ENCODE measurements around the gene VAV1.

The VAV1 gene, protein sequence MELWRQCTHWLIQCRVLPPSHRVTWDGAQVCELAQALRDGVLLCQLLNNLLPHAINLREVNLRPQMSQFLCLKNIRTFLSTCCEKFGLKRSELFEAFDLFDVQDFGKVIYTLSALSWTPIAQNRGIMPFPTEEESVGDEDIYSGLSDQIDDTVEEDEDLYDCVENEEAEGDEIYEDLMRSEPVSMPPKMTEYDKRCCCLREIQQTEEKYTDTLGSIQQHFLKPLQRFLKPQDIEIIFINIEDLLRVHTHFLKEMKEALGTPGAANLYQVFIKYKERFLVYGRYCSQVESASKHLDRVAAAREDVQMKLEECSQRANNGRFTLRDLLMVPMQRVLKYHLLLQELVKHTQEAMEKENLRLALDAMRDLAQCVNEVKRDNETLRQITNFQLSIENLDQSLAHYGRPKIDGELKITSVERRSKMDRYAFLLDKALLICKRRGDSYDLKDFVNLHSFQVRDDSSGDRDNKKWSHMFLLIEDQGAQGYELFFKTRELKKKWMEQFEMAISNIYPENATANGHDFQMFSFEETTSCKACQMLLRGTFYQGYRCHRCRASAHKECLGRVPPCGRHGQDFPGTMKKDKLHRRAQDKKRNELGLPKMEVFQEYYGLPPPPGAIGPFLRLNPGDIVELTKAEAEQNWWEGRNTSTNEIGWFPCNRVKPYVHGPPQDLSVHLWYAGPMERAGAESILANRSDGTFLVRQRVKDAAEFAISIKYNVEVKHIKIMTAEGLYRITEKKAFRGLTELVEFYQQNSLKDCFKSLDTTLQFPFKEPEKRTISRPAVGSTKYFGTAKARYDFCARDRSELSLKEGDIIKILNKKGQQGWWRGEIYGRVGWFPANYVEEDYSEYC

DNA sequence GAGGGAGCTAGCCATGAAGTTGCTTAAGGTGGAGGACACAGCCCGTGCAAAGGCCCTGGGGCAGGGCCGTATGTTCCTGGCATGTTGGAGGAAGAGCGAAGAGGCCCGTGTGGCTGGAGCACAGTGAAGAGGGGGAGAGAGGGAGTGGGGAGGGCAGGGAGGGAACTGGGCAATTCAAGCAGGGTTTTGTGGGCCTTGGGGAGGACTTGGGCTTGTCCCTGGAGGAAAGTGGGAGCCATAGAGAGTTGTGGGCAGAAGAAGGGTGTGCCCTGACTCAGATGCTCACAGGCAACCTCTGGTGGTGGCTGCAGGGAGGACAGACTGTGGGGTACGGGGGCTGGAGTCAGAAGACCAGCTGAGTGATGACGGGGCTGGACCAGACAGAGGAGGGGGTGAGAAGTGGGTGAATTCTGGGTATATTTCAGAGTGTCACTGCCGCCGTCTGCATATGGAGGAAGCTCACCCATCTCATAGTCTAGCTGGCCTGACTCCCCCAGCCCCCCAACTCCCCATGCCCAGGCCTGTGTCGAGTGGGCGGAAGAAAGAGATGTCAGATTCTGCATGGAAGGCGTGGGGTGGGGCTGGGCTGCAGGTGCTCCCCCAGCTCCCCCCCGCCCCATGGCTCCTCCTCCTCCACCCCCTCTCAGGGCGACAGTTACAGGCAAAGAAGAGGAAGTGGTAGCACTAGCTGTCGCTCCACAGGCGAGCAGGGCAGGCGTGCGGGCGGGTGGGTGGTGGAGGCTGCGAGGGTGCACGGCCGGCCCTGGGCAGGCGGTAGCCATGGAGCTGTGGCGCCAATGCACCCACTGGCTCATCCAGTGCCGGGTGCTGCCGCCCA lies at the start of gene VAV1:
Gene VAV1 (plus strand): TSS at position 681 of the 838 bp plus-strand sequence. CDS start 100 bp downstream, at position 781.
- DNase-seq: peak; percentile 62

DNA sequence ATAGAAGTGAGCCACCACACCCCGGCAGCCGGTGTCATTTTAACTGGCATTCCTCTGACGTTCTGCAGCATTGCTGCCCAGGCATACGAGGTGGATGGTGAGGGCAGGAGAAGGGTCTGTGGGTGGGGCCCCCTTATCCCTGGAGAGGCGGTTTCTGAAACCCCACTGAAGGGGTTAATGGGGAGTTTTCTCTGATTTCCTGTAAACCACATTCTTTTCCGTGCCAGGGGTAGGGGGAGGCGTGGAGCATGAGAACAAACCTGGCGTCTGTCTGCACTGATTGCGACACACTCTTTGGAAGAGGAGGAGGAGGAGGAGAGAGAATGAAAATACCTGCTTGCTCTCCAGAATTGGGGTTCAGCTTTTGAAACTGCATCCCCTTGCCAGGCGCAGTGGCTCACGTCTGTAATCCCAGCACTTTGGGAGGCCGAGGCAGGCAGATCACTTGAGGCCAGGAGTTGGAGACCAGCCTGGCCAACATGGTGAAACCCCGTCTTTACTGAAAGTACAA lies 49.3 kb upstream of the VAV1 start:
- DNase-seq: no peak

DNA sequence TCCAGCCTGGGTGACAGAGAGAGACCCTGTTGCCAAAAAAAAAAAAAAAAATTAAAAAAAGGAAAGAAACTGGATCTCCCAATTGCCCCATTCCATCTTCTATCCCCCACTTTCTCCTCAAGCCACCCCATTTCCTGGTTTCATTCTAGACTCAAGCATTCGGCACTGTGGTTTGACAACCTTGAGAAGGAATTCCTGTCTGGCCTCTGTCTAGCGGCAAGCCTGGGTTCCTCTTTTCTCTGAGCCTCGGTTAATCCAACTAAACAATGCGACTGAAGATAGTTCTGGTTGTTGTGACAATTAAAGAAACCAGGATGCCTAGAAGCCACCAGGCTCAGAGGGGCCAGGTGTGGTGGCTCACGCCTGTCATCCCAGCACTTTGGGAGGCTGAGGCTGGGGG lies 48.8 kb upstream of the VAV1 start:
- DNase-seq: no peak

DNA sequence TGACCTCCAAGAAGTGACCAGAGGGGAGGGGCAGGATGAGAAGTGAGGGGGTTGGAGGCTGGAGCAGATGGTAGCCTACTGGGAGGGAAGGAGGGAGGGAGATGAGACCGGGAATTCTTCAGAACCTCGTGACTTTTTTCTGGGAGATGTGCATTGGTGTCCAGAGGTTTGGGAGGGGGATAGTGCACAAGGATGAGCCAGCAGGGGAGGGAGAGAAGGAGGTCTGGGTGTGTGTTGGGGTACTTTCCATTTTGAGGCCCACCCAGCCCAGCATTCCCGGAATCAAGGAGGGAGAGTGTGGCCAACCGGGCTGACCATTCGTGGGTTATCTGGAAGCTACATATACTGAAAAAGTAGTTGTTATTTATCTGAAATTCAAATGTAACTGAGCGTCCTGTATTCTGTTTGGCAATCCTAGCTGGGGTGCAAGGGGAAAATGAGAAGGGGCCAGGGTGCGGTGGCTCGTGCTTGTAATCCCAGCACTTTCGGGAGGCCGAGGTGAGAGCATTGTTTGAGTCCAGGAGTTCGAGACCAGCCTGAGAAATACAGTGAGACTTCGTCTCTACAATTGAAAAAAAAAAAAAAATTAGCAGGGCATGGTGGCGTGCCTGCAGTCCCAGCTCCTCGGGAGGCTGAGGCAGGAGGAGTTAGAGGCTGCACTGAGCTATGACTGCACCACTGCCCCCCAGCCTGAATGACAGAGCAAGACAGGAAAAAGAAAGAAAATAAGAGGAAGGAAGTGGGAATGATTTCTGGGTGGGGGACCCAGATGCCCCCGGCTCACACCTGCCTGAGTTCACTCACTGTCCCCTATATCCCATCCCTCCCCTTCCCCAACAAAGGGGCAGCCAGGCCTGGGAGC lies 47.6 kb upstream of the VAV1 start:
- no peak for DNase-seq

DNA sequence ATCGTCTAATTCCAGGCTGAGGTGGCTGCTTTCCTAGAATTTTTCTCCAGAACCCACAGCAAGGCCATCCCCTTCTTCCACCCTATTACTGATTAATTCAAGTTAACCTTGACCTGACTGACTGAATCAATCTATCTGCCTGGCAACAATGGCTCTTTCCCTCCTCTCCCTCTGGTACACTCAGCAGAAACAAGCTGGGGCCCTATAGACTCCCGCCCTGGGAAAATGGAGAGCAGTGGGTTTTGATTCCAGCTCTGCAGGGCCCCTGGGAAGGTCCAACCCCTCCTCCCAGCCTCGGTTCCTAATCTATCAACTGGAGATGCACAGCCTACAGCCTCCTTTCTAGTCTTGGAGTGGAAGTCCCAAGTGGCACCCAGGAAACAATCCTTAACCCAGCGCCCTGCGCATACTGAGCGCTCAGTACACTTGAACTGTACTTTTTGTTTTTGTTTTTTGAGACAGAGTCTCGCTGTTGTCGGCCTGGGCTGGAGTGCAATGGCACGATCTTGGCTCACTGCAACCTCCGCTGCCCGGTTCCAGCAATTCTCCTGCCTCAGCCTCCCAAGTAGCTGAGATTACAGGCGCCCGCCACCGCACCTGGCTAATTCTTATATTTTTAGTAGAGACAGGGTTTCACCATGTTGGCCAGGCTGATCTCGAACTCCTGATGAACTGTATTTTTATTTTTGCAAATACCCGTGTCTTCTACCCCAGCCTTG lies 46.8 kb upstream of the VAV1 start:
- no peak for DNase-seq

DNA sequence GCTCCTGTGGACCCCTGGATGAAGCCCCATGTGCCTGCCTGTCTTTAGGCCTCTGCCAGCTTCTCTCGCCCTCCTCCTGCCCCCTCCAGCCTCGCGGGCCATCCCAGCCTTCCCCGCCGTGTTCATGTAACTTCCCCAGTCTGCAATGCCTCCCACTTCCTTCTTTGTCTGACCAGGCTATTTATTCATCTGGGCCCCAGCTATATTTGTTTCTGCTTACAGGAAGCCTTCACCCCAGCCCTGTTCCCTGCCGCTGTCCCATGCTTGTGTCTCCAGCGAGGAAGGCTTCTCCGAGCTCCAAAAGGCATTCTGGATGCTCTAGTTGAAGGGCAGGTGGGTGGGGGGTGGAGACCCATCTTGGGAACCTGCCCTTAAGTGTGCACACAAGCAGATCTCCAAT lies 44.2 kb upstream of the VAV1 start:
- no peak for DNase-seq

DNA sequence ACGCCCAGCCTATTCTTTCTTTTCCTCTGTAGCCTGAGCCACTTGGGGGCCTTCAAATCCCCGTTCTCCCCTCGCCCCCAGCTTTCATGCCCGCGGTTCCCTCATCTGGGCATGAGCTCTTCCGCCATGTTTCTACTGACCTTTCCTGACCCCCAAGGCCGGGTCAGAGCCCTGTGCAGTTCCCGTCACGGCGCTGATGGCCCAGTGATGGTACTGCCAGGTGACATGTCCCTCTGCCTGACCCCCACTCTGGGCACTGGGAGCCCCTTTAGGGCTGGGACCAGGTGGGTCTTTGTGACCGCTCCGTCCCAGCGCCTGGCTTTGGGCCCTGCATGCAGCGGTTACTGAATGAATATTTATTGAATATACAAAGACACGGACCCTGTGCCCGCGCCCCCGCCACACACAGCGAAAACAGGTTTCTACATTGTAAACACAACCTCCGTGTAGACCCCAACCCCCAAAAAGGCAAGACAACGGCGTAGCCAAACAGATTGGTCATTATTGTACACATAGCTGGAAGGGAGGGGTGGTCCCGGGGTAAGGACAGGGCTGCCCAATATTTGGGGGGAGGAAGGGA lies 42.8 kb upstream of the VAV1 start:
- no peak for DNase-seq

DNA sequence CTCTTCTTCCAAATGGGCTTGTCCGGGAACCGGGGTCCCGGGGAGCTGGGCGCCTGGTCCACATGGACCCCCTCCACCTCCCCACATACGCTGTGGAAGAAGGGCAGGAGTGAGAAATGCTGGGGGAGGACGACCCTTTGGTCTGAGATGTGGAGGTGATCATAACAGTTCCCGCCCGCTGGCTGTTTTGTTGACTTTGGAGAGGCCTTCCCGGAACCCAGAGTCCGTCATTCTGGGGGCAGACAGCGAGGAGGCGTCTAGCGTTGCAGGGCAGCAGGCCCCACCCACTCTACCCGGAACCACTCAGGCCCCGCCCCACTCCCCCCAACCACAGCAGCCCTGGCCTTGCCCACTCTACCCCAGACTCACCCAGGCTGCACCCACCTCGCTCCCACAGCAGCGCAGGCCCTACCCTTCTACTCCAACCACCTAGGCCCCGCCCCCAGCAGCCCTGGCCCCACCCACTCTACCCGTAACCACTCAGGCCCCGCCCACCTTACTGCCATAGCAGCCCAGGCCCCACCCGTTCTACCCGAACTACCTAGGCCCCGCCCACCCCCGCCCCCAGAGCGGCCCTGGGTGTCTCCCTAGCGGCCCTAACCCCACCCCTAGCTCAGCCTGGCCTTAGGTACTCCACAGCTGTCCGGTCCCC lies 42.2 kb upstream of the VAV1 start:
- DNase-seq: peak; percentile 67

DNA sequence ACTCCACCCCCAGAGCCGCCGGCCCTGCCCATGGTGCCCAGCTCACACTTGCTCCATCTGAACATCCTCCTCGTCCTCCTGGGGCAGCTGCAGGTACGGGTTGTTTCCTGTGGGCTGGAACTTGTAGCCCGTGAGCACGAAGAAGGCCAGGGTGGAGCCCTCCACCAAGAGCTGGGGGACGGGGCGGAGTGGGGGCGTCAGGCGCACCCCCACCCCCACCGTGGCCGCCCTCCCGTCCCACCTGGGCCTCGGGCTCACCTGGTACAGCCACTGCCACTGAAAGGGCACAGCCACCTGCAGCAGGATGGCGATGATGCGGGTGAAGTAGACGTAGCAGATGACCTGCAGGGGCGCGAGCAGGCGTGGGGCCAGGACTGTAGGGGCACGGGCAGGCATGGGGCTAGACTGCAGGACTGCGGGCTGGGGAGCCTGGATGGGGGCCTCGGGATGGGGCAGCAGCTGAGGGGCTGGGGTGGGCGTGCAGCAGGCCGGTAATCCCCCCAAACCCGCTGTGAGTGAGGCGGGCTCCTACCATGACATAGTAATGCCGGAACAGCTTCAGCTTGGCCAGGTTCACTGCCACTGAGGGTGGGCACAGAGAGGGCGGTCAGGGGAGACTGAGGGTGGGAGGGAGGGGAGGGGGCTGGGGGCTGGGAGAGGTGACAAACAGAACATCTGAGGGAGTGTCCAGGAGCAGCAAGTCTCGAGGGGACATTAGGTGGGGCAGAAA lies 41.4 kb upstream of the VAV1 start:
- DNase-seq: no peak

DNA sequence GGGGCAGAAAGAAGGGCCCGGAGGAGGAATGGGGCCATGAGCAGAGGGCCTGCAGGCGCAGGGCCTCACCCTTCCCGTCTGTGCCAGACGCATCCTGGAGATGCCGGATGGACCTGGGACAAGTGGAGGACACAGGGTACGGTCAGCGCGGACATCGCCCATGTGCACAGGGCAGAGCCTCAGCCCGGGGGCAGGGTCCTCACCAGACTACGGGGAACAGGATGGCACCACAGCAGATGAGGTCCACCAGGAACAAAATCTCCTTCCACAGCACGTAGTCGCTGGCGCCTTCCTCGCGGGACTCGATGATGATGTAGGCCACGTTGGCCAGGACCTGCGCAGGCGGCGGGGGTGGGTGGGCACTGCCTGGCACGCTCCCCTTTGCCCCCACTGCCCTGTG lies 40.7 kb upstream of the VAV1 start:
- DNase-seq: no peak

DNA sequence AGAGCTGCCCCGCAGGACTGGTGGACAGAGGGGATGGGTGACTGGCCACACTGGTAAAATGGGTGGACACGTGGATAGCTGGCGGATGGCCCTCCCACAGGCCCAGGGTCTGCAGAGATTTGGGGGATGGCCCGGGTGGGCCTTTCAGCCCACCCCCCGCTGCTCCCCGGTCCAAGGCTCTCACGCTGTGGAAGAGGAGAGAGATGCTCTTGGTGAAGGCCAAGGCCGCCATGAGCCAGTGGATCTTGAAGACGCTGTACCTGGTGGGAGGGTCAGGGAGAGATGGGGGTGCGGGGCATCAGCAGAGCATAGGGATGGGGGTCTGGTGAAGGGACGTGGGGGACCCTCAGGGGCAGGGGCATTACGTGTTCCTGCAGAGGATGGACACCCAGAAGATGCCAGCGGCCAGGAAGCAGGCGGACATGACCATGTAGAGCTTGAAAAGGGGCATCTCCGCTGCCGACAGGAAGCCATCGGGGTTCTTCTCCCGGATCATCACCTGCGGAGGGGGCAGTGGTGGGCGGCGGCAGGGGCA lies 39.6 kb upstream of the VAV1 start:
- DNase-seq: no peak

DNA sequence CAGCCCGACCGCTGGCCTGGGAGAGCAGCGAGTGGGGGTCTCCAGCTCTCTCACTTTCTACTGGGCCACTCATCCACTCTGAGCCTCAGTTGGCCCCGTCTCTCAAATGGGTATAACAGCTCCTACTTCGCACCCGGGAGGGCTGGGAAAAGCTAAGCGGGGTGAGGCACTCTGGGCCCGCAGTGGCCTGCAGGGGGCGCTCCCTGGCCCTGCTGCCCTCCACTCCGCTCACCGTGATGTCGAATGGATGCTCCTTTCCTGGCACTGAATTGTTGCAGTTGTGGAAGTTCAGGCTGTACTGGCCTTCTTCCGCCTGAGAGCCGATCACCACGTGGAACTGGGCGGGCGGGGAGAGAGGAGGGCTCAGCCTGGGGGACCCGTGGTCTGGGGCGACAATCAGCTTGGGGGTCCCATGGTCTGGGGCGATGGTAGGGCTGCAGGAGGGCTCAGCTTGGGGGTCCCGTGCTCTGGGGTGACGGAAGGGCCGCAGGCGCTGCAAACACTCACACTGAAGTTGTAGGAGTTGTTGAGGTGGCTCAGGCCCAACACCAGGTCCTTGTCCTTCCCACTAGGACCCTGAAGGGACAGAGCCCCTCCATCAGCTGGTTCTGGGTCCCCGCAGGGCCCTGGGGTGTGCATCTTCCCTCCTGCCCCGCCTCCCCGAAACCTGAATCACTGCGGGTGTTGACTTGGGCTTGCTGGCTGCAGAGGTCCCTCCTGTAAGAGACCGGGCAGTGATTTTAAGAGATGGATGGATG lies 39.0 kb upstream of the VAV1 start:
- DNase-seq: no peak

DNA sequence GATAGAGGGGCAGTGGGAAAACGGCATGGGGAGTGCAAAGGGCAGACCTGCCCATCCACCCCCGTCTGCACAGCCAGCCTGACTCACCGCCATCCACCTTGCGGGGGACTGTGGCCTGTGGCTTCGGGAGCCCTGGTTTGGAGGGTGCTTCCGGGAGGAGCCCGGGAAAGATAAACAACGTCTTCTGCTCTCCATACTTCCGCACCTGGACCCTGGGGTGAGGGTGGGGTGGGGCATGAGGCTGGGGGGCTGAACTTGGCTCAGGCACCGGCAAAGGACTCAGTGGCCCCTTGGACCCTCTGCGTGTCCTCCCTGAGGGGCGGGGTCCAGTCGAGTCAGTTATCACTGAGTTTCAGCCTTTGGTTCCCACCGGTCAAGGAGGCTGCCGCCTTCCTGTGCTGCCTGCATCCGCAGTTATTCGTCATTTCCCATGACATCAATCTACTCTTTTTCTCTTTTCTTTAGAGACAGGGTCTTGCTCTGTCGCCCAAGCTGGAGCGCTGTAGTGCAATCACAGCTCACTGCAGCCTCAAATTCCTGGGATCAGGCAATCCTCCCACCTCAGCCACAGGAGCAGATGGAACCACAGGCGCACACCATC lies 38.3 kb upstream of the VAV1 start:
- no peak for DNase-seq

DNA sequence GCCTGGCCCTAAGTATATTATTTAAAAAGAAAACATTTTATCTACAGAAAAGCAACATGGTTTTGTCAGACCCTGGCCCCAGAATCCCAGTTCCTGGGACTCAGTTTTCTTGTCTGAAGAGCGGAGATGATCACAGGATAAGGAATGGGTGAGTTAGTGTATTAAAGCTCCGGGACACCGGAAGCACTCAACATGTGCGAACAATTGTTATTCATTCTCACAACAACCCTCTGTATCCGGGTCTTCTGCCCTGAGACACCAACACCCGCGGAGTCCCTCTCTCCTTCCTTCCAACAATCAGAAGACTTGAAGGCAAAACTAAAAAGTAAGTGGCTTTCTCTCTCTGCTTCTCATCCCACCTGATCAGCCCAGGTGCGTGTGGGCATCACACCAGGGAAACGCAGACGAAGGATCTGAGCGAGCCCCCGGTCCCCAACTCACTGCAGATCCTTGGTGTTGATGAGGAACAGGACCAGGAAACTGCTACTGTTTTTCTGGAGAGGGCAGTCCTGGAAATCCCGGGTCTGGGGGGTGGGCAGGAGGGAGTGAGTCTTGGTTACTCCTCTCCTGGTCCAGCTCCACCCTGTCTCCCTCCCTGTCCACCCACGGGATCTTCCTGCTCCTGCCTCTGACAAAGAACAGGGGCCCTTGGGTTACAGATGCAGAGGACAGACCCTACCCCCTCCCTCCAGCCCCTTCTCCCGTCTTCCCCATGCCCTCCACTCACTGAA lies 37.2 kb upstream of the VAV1 start:
- no peak for DNase-seq

DNA sequence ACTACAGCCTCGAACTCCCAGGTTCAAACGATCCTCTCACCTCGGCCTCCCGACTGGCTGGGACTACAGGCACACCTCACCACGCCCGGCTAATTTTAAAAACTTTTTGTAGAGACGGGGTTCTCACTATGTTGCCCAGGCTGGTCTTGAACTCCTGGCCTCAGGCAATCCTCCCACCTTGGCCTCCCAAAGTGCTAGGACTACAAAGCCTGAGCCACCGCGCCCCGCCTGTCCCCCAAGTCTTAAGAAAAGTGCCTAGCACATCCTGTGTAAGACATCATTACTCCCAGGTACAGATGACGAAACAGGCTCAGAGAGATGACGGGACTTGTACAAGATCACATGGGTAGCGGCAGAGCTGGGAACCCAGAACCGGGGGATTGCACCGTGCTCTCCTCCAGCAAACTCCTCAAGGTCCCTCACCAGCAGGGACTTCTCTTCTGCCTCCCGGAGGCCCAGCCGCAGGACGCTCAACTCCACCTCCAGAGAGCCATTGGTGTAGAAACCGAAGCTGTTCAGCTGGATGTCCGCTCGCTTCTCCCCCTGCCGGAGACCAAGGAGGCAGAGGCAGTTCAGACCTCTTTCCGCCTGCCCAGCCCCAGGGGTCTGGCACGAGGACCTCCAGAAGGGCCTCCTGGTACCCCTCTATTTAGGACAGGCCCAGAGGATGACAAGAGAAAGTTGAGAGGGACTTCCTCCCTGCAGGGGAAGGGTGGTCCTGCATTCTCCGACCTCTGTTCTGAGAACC lies 36.2 kb upstream of the VAV1 start:
- DNase-seq: peak; percentile 87

DNA sequence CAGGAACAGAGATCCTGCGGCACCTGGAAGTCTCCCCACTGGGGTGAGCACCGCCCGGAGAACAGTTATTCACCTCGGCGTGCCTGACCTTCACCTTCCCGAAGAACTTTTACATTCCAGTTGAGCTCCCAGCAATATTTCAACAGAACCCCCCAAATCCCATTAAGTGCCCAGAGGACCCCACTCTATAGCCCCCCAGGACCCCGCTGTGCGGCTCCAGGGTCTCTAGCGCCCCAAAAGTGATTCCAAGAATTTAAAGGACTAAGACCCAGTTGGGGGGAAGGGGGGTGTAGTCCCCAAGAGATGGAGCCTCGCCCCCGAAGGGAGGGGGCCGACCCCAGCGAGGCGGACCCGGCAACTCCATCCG lies 35.6 kb upstream of the VAV1 start:
- no peak for DNase-seq
